CD14-positive monocyte (primary cell): ENCODE data around the gene RACK1. TPM values are rescaled to one million over a fixed set of nuclear protein-coding genes. Genes with fewer than 3 reads are reported as not detected.
"Not testable (repeated sequence)": the region's sequence is repeated elsewhere in the genome, so short reads cannot be mapped to it uniquely, and the experiment has no call there.

ENCODE experiments used
- DNase-seq, 3 donors: peaks; one replicate each; pipeline ENCODE4 v3.0.0-alpha.2; 2011 to 2022
- H2AFZ ChIP-seq: 2 replicates; pipeline ENCODE4 v1.6.0; 2012; ENCODE audit warnings: mild to moderate bottlenecking, low read depth, low read length, inconsistent platforms; ENCODE audit not compliant: insufficient read depth, poor library complexity, severe bottlenecking
- H3K27ac ChIP-seq, 2 donors: 1 replicate in 1 of 2; 2 replicates in 1 of 2; pipeline ENCODE4 v1.5.1; 2012 to 2013; ENCODE audit warnings: low read length in 2 of 2, control low read depth in 1 of 2, inconsistent platforms in 1 of 2, low read depth in 1 of 2, mild to moderate bottlenecking in 1 of 2
- H3K27me3 ChIP-seq, 2 donors: one replicate each; pipeline versions ENCODE4 v1.6.0 to v1.6.1; 2011 to 2013; ENCODE audit warnings: low read length in 2 of 2; ENCODE audit not compliant: control insufficient read depth in 2 of 2, insufficient read depth in 2 of 2
- H3K36me3 ChIP-seq, 2 donors: replicated peaks in 1 of 2; 1 replicate in 1 of 2; 2 replicates in 1 of 2; pipeline versions ENCODE4 v1.5.1 to v1.6.1; 2012 to 2013; ENCODE audit warnings: low read length in 2 of 2, control low read depth in 1 of 2, inconsistent platforms in 1 of 2, mild to moderate bottlenecking in 1 of 2; ENCODE audit not compliant: insufficient read depth in 2 of 2, control insufficient read depth in 1 of 2
- H3K4me1 ChIP-seq, 2 donors: 1 replicate in 1 of 2; 2 replicates in 1 of 2; pipeline versions ENCODE4 v1.5.1 to v1.6.1; 2012 to 2013; ENCODE audit warnings: low read length in 2 of 2, control low read depth in 1 of 2, inconsistent platforms in 1 of 2, mild to moderate bottlenecking in 1 of 2, moderate library complexity in 1 of 2; ENCODE audit not compliant: insufficient read depth in 2 of 2, control insufficient read depth in 1 of 2
- H3K4me2 ChIP-seq: replicated peaks from 2 replicates; pipeline ENCODE3; 2012; ENCODE audit warnings: low read length, moderate library complexity, mild to moderate bottlenecking; ENCODE audit not compliant: poor library complexity, severe bottlenecking; ENCODE audit errors: extremely low read depth
- H3K4me3 ChIP-seq, 3 experiments: fragments of 200-600 bp in 1 of 3; sonication (generic) in 1 of 3; replicated peaks in 1 of 3; 1 replicate in 2 of 3; 2 replicates in 1 of 3; pipeline ENCODE4 v1.5.1; 2011 to 2013; ENCODE audit warnings: low read length in 3 of 3, mild to moderate bottlenecking in 3 of 3, control low read depth in 2 of 3, low read depth in 2 of 3, inconsistent platforms in 1 of 3, moderate library complexity in 1 of 3
- H3K79me2 ChIP-seq: 2 replicates; pipeline ENCODE4 v1.6.0; 2012; ENCODE audit warnings: mild to moderate bottlenecking, control low read depth, inconsistent platforms, low read length, moderate library complexity; ENCODE audit not compliant: insufficient read depth
- H3K9ac ChIP-seq: 2 replicates; pipeline ENCODE4 v1.6.0; 2017; ENCODE audit warnings: low read length, mild to moderate bottlenecking; ENCODE audit not compliant: insufficient read depth, poor library complexity, severe bottlenecking
- H3K9me3 ChIP-seq, 2 donors: replicated peaks in 1 of 2; 1 replicate in 1 of 2; 2 replicates in 1 of 2; pipeline versions ENCODE4 v1.5.1 to v1.6.1; 2012 to 2013; ENCODE audit warnings: low read length in 2 of 2, control low read depth in 1 of 2; ENCODE audit not compliant: control insufficient read depth in 1 of 2, insufficient read depth in 1 of 2
- H4K20me1 ChIP-seq: 2 replicates; pipeline ENCODE4 v1.6.0; 2012; ENCODE audit warnings: mild to moderate bottlenecking, low read length, control low read depth, moderate library complexity; ENCODE audit not compliant: insufficient read depth
- H3K27ac Mint-ChIP-seq, 7 donors: one replicate each; pipeline ENCODE4 v1.8.0; 2020; ENCODE audit warnings: mild to moderate bottlenecking in 7 of 7, mixed read lengths in 7 of 7, moderate library complexity in 6 of 7, inconsistent platforms in 2 of 7
- H3K27me3 Mint-ChIP-seq, 3 donors: one replicate each; pipeline ENCODE4 v1.8.0; 2021 to 2022; ENCODE audit warnings: low read depth in 3 of 3, mild to moderate bottlenecking in 3 of 3, mixed read lengths in 3 of 3, moderate library complexity in 3 of 3, inconsistent platforms in 1 of 3
- H3K36me3 Mint-ChIP-seq, 2 donors: one replicate each; pipeline ENCODE4 v1.8.0; 2020; ENCODE audit warnings: mixed read lengths in 2 of 2, inconsistent platforms in 1 of 2, mild to moderate bottlenecking in 1 of 2
- H3K4me1 Mint-ChIP-seq: one replicate; pipeline ENCODE4 v1.8.0; 2020; ENCODE audit warnings: mild to moderate bottlenecking, mixed read lengths
- H3K4me3 Mint-ChIP-seq, 2 donors: one replicate each; pipeline ENCODE4 v1.8.0; 2020; ENCODE audit warnings: mild to moderate bottlenecking in 2 of 2, mixed read lengths in 2 of 2, moderate library complexity in 1 of 2
- H3K9me3 Mint-ChIP-seq, 7 donors: one replicate each; pipeline ENCODE4 v1.8.0; 2020 to 2022; ENCODE audit warnings: mixed read lengths in 7 of 7, mild to moderate bottlenecking in 6 of 7, moderate library complexity in 6 of 7, inconsistent platforms in 2 of 7
- WGBS: methylation state at CpG from one replicate; pipeline ENCODE4 v1.1.5; 2013; ENCODE audit warnings: missing lambda C conversion rate; ENCODE audit not compliant: insufficient coverage; 5-methylcytosine and 5-hydroxymethylcytosine counted together
- intact Hi-C, 2 donors: fragments of 100-400 bp; cut with micrococcal nuclease; formaldehyde crosslinking; loops; one replicate each; pipeline versions ENCODE4 v1.15.0 to v1.15.1; 2023
- polyA plus RNA-seq, 3 donors: library from polyadenylated mRNA; depleted of rRNA in 1 of 3; unstranded in 2 of 3; stranded (reverse) in 1 of 3; fragments of 300-500 nt in 2 of 3; fragments of >200 nt in 1 of 3; fragmentation: Illumina TruSeq in 2 of 3; gene quantifications; 1 replicate in 2 of 3; 2 replicates in 1 of 3; pipeline ENCODE4 v1.2.3, GENCODE V29; 2012 to 2021
- TF ChIP-seq, protein P1 (sequence below): fragments of 200-600 bp; IDR thresholded peaks from one replicate; pipeline ENCODE4 v1.8.0; 2022; ENCODE audit warnings: antibody characterized with exemption, mild to moderate bottlenecking

Gene RACK1
- polyA plus RNA-seq, 3 donors = 1,150 to 2,356 (median 1,195) TPM

DNA sequence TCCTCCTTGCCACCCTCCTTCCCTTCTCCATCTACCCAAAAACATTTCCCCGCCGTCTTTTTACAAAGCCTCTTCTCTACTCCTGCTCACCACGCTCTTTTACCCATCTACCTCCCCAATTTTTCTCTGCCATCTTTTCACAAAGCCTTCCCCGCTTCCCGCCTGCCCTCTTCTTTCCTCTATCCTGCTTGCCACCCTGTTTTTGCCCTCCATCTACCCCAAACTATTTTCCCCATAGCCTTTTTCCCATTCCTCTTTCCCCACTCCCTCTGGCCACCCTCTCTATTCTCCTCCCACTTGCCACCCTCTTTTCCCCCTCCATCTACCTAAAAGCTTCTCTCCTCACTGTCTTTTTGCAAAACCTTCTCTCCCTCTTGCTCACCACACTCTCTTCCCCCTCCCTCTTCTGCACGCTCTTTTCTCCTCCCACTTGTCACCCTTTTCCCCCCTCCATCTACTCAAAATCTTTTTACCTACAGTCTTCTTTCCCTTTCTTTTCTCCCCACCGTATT, 36.6 kb upstream of the RACK1 start:
- no peak overlapping the region for H3K4me3 Mint-ChIP-seq
- H3K9me3 ChIP-seq = no peaks in the 10 kb centered on the region
- WGBS = 91% methylated on average over 7 of the region's 7 CpGs
- no peaks in the 10 kb centered on the region for H3K79me2 ChIP-seq
- no peak overlapping the region for H3K27ac Mint-ChIP-seq
- no peaks in the 10 kb centered on the region for H4K20me1 ChIP-seq
- H3K4me2 ChIP-seq = no peak overlapping the region
- H3K36me3 Mint-ChIP-seq = no peaks in the 10 kb centered on the region
- peaks cover 0 to 5% (median 1%) of the 10 kb centered on the region in 3 donors for H3K27me3 Mint-ChIP-seq
- intact Hi-C loops = no loop called here
- H3K36me3 ChIP-seq = no peaks in the 10 kb centered on the region
- H3K9me3 Mint-ChIP-seq = peaks cover 0 to 4% (median 0%) of the 10 kb centered on the region in 7 donors
- TF ChIP-seq, protein P1, sequence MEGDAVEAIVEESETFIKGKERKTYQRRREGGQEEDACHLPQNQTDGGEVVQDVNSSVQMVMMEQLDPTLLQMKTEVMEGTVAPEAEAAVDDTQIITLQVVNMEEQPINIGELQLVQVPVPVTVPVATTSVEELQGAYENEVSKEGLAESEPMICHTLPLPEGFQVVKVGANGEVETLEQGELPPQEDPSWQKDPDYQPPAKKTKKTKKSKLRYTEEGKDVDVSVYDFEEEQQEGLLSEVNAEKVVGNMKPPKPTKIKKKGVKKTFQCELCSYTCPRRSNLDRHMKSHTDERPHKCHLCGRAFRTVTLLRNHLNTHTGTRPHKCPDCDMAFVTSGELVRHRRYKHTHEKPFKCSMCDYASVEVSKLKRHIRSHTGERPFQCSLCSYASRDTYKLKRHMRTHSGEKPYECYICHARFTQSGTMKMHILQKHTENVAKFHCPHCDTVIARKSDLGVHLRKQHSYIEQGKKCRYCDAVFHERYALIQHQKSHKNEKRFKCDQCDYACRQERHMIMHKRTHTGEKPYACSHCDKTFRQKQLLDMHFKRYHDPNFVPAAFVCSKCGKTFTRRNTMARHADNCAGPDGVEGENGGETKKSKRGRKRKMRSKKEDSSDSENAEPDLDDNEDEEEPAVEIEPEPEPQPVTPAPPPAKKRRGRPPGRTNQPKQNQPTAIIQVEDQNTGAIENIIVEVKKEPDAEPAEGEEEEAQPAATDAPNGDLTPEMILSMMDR = no peak
- H3K27me3 ChIP-seq = no peaks in the 10 kb centered on the region
- H3K4me3 ChIP-seq = no peak overlapping the region
- no peak overlapping the region for H3K9ac ChIP-seq
- H2AFZ ChIP-seq = no peak overlapping the region
- H3K27ac ChIP-seq = no peak overlapping the region
- H3K4me1 ChIP-seq = no peaks in the 10 kb centered on the region
- DNase-seq = no peak
- no peaks in the 10 kb centered on the region for H3K4me1 Mint-ChIP-seq

DNA sequence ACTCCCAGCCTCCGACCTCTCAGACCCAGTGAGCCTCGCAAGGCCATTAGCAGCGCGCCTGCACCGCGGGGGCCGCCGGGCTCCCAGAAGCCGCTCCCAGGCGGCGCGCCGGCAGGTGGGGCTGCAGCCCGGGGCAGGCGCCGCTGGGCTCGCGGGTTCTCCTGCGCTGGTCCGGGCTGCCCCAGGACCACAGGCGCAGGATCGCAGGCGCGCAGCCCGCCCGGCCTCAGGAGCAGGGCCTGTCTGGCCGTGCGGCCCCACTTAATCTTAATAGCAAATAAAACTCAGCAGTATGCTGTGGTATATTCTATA, 29.7 kb upstream of the RACK1 start:
- WGBS = 39% methylated on average over 20 of the region's 28 CpGs

More for the DNA sequence above, 29.7 kb upstream of the RACK1 start:
- H3K27me3 ChIP-seq, H3K9ac ChIP-seq, H3K36me3 Mint-ChIP-seq, H3K27ac Mint-ChIP-seq, H3K27ac ChIP-seq, H3K4me3 ChIP-seq, H3K4me2 ChIP-seq, H3K4me1 Mint-ChIP-seq, H3K9me3 Mint-ChIP-seq, H2AFZ ChIP-seq, H3K4me1 ChIP-seq, H3K79me2 ChIP-seq, H3K9me3 ChIP-seq, H3K27me3 Mint-ChIP-seq, H4K20me1 ChIP-seq, H3K36me3 ChIP-seq, intact Hi-C loops: not testable (repeated sequence)
- H3K4me3 Mint-ChIP-seq = peak overlapping the region in 1 of 2 donors; percentile 55
- peak in 2 of 3 donors; percentile 25 to 27 for DNase-seq
- TF ChIP-seq, protein P1 = peak; percentile 17
